ENCODE results near the gene B4GALT1. TPM values are rescaled to one million over a fixed set of nuclear protein-coding genes. Genes with fewer than 3 reads are reported as not detected.

B4GALT1 gene
- total and polyA plus RNA-seq, 2 of the 8 experiments (the other 6 are each of a cell fraction or from before 2014, with no cell fraction given), result 12.8 to 18.2 TPM

DNA sequence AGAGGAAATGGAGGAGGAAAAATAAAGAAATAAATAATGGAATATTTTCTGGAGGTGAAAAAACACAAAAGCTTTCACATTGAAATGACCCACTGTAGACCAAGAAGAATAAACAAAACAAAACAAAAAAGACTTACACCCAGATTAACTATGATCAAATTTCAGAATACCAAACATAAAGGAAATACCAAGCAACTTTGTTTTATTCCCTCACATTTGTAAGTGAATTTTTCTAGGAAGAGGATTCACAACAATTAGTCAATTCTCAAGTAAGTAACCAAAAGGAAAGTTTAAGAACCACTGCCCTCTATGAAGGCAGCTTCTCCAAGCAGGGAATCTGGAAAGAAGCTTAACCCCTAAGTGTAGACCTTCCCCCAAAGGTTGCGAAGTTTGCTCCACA is 29.6 kb upstream of the B4GALT1 start:
- Histone ChIP-seq H4K91ac (replicated peaks; ENCODE audit: insufficient read length, low read length) (no peak overlapping the region), H3K27ac (ENCODE audit: low read depth, low read length) (no peak overlapping the region), H2BK12ac (ENCODE audit: low read depth, low read length) (no peak overlapping the region), H4K8ac (ENCODE audit: extremely low read depth, insufficient read depth, low read length) (no peak overlapping the region), H4K5ac (ENCODE audit: insufficient read length, low read depth, low read length) (no peak overlapping the region), H2BK120ac (replicated peaks; ENCODE audit: low read depth, low read length) (no peak overlapping the region), H3K9ac (replicated peaks in 1 of 4; ENCODE audit: extremely low read depth in 1 of 4, low read depth in 3 of 4, low read length in 3 of 4) (no peak overlapping the region), H3K4me2 (ENCODE audit: insufficient read depth in 1 of 2, low read depth in 2 of 2, low read length in 2 of 2) (no peak overlapping the region), H3K4me3 (ENCODE audit: extremely low read depth in 1 of 4, insufficient read depth in 2 of 4, low read depth in 3 of 4, low read length in 4 of 4) (no peak overlapping the region), H2AFZ (ENCODE audit: low read length) (no peak overlapping the region), H3K4ac (replicated peaks; ENCODE audit: insufficient read length, low read depth, low read length) (no peak overlapping the region), H3K23ac (ENCODE audit: insufficient read length) (no peak overlapping the region), H3K79me2 (ENCODE audit: control insufficient read depth in 1 of 2, insufficient read depth in 2 of 2, low read length in 2 of 2) (no peaks in the 10 kb centered on the region), H4K20me1 (replicated peaks in 1 of 2; ENCODE audit: control insufficient read depth in 1 of 2, insufficient read depth in 2 of 2, low read length in 2 of 2) (no peaks in the 10 kb centered on the region), H3K18ac (ENCODE audit: extremely low read depth, low read length) (no peak overlapping the region), H2BK5ac (ENCODE audit: low read depth, low read length) (no peak overlapping the region), H2BK15ac (ENCODE audit: low read length) (no peak overlapping the region), H2AK5ac (ENCODE audit: low read depth, low read length) (no peak overlapping the region), H3K14ac (ENCODE audit: insufficient read length) (no peak overlapping the region), H3K36me3 (ENCODE audit: control insufficient read depth in 2 of 4, insufficient read depth in 4 of 4, low read length in 3 of 4) (no peaks in the 10 kb centered on the region), H3K4me1 (replicated peaks in 1 of 4; ENCODE audit: control insufficient read depth in 3 of 4, insufficient read depth in 4 of 4, low read length in 3 of 4) (no peaks in the 10 kb centered on the region), H3K23me2 (ENCODE audit: low read depth, low read length) (no peaks in the 10 kb centered on the region), H3K79me1 (ENCODE audit: low read depth, low read length) (no peaks in the 10 kb centered on the region), H3K9me3 (ENCODE audit: insufficient read depth in 2 of 2, low read depth in 1 of 2, low read length in 1 of 2) (no peaks in the 10 kb centered on the region), H3K56ac (replicated peaks; ENCODE audit: insufficient read length, low read depth, low read length) (no peak overlapping the region), H3K27me3 (replicated peaks in 1 of 4; ENCODE audit: control insufficient read depth in 3 of 4, extremely low read depth in 1 of 4, insufficient read depth in 3 of 4, low read length in 3 of 4) (no peaks in the 10 kb centered on the region), H2BK20ac (ENCODE audit: low read length) (no peak overlapping the region)
- ChIA-PET CTCF (ENCODE audit: partially characterized antibody) (interaction anchor here (1.0 to 1.5 kb wide), 4 partner anchors 9 to 26 kb away, joined by 3 to 4 read pairs (median 3); no protein-coding TSS in a partner anchor), POLR2A (ENCODE audit: partially characterized antibody) (interaction anchor here (0.8 kb wide), 1 partner anchor 172 kb away, joined by 3 read pairs; the partner anchor contains the start of gene DNAJA1)
- FAIRE-seq, result no peak
- TF ChIP-seq CEBPB (IDR thresholded peaks at IDR 0.05; ENCODE audit: low read depth, low read length) (no peak), HDAC2 (IDR thresholded peaks at IDR 0.05; ENCODE audit: borderline replicate concordance in 1 of 2, low read depth in 2 of 2, low read length in 2 of 2) (no peak), TEAD4 (IDR thresholded peaks at IDR 0.05; ENCODE audit: low read depth, low read length) (no peak), HDAC6 (IDR thresholded peaks at IDR 0.05; ENCODE audit: low read depth, low read length) (no peak), NANOG (IDR thresholded peaks at IDR 0.05; ENCODE audit: insufficient read depth, low read depth, low read length, poor library complexity, severe bottlenecking) (no peak), BCL11A (IDR thresholded peaks at IDR 0.05; ENCODE audit: low read depth in 2 of 2, low read length in 2 of 2) (no peak), KDM5A (IDR thresholded peaks at IDR 0.05; ENCODE audit: low read length) (no peak), USF2 (IDR thresholded peaks at IDR 0.05; ENCODE audit: low read length) (no peak)
- TF ChIP-seq, protein P1, sequence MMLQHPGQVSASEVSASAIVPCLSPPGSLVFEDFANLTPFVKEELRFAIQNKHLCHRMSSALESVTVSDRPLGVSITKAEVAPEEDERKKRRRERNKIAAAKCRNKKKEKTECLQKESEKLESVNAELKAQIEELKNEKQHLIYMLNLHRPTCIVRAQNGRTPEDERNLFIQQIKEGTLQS (IDR thresholded peaks at IDR 0.05; ENCODE audit: insufficient read depth, low read depth, low read length), result no peak
- 87% methylated on average over 1 of the region's 1 CpG; no CpG with 5 or more reads in 1 of the 2 experiments for WGBS, 2 experiments (ENCODE audit: extremely low coverage in 1 of 2, insufficient coverage in 1 of 2, insufficient read length in 1 of 2, insufficient replicate concordance in 2 of 2, low coverage in 1 of 2, low lambda C conversion rate in 2 of 2, missing lambda C conversion rate in 1 of 2)
- no peak for DNase-seq (ENCODE audit: low read depth in 1 of 2, low spot score in 2 of 2)
